Stimulated activated memory B cell treated with anti-CD40 and anti-IgM and Interleukin-4, amounts not matched to agents 10 μg/mL and 1 μg/mL and 100 μg/mL, for 72 hours (primary cell): ENCODE results near the gene IL18BP.

Experiments
- ATAC-seq: fragments of 150-1000 bp; cut with Tn5 transposase; 2 replicates; pipeline ENCODE4 v1.10.0; 2021
- H3K27ac Mint-ChIP-seq: one replicate; pipeline ENCODE4 v1.8.0; 2022; ENCODE audit warnings: mild to moderate bottlenecking, mixed read lengths
- H3K27me3 Mint-ChIP-seq: one replicate; pipeline ENCODE4 v1.8.0; 2022; ENCODE audit warnings: mixed read lengths
- H3K36me3 Mint-ChIP-seq: one replicate; pipeline ENCODE4 v1.8.0; 2022; ENCODE audit warnings: mixed read lengths
- H3K4me1 Mint-ChIP-seq: one replicate; pipeline ENCODE4 v1.8.0; 2022; ENCODE audit warnings: mixed read lengths
- H3K4me3 Mint-ChIP-seq: one replicate; pipeline ENCODE4 v1.8.0; 2022; ENCODE audit warnings: mild to moderate bottlenecking, moderate library complexity, mixed read lengths
- H3K9me3 Mint-ChIP-seq: one replicate; pipeline ENCODE4 v1.8.0; 2022; ENCODE audit warnings: mixed read lengths

Gene IL18BP

DNA sequence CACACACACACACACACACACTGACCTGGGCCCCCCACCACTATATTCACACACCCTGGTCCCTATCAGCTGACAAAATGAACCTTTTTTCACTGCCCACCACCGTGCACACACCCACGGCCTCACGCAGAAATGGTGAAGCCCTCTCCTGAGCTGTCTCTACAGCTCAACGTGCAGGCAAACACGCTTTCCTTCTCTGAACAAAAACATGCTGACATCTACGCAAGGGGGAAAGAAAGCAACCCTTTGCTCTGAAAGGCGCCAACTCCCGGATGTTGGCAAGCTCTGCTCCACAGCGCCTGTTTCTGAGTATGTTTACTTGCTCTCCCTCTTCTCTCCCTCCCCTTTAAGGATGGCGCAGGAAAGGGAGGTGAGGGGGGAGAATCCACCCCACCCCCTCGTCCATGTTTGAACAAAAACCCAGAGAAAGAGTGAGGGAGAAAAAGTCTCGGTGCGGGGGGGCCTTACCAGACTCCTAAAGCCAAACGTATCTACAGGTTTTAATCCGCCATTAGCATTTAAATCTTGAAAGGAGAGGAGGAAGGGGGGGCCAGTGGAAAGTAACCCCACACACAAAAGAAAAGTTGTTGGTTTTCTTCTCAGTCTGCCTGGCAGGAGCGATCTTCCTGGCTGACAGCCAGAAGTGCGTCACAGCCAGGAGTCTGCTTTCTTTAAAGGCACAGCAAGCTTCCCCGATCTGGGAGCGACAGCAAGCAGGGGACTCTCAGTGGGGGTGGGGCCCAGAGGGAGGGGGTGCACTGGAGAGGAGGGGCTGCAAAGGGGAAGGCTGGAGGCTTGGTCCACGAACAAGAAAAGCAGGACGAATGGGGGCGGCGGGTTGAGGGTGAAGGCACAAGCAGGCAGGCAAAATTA is 42.0 kb downstream of the IL18BP start:
- ATAC-seq, result peak; percentile 72
- Mint-ChIP-seq H3K4me1 (peaks cover 32% of the 10 kb centered on the region), H3K9me3 (no peaks in the 10 kb centered on the region), H3K36me3 (peaks cover 2% of the 10 kb centered on the region), H3K27ac (no peak overlapping the region), H3K27me3 (no peaks in the 10 kb centered on the region), H3K4me3 (no peak overlapping the region)

DNA sequence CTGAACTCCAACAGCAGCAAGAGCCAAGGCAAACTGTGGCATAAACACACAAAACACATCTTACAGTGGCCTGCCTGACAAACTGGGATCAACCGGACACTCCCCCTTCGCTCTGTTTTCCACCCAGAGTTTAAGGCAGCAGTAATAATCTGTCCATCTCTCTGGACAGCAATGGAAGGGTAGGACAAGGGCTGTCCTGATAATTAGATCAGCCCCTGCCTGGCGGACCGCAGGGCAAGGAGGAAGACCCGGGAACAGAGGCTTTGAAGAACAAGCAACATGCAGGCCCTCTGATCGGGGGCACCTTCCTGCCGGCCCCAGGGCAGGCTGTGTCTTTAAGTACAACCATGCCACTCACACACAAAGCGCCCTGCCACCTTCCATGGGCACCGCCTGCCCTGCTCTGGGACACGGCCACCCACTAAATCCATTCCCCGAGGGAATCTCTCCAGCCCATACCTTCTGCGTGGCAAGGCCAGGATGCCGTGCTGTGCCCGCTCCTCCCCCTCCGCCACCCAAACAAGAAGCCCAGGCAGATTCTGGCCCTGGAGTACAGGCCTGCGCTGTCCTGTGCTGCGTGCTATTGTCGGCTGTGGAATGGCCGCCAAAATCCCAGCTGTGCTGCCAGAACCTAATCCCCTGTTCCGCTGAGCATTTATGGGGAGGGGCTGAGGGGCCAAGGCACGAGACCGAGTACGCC is 42.8 kb downstream of the IL18BP start:
- no peaks in the 10 kb centered on the region for H3K9me3 Mint-ChIP-seq
- peak; percentile 61 for ATAC-seq
- peaks cover 5% of the 10 kb centered on the region for H3K36me3 Mint-ChIP-seq
- H3K27ac Mint-ChIP-seq, result no peak overlapping the region
- H3K4me3 Mint-ChIP-seq, result no peak overlapping the region
- H3K27me3 Mint-ChIP-seq, result no peaks in the 10 kb centered on the region
- H3K4me1 Mint-ChIP-seq, result peaks cover 37% of the 10 kb centered on the region

DNA sequence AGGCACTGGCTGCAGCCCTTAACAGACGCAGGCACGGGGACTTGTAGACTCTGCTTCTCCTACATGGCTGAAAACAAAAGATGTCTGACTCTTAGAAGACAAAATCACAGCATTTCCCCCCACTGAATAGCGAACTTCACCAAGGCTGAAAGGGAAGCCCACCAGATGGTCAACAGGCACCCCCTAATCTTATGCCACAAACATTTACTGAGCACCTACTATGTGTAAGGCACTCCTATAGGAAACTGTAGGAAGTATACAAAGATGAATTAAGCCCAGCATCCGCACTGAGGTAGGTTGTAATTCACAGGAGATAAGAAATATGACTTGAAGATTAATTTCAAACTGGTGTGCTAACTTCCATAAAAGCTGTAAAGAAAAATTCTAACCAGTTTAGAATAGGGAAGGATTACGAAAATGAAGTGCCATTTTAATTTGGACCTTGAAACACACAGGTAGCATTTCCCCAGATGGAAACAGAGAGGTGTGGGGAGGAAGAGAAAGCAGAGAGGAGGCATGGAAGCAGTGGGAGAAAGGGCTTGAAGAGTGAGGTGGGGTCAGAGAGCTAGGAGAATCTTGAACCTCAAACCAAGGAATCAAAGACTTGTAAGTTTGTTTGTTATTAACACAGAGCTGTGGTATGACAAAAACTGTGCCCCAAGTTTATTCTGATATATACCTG is 43.5 kb downstream of the IL18BP start:
- Mint-ChIP-seq H3K27ac (no peak overlapping the region), H3K4me1 (peaks cover 31% of the 10 kb centered on the region), H3K4me3 (no peak overlapping the region), H3K36me3 (peaks cover 7% of the 10 kb centered on the region), H3K27me3 (no peaks in the 10 kb centered on the region), H3K9me3 (no peaks in the 10 kb centered on the region)
- no peak for ATAC-seq

DNA sequence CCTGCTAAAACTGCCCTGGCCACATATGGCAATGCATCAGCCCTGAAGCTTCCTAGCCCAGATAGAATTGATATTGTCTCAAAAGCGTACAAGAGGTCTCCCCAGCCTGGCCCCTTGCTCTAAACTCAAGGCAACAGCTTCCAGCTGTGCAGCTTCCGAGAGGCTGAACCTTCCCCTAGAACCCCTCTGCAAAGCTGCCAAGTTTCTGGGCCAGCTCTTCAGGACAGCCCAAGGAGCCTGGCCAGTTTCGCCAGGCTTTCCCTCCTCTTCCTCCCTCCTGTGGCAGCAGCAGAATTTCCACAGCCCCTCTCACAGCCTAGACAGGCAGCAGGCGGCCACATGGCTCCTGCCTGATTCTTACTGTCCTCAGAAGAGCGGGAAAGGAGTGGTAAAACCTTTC is 47.1 kb downstream of the IL18BP start:
- no peaks in the 10 kb centered on the region for H3K27me3 Mint-ChIP-seq
- H3K4me3 Mint-ChIP-seq, result no peak overlapping the region
- peaks cover 7% of the 10 kb centered on the region for H3K36me3 Mint-ChIP-seq
- H3K4me1 Mint-ChIP-seq, result peaks cover 31% of the 10 kb centered on the region
- no peak overlapping the region for H3K27ac Mint-ChIP-seq
- no peak for ATAC-seq
- H3K9me3 Mint-ChIP-seq, result no peaks in the 10 kb centered on the region

DNA sequence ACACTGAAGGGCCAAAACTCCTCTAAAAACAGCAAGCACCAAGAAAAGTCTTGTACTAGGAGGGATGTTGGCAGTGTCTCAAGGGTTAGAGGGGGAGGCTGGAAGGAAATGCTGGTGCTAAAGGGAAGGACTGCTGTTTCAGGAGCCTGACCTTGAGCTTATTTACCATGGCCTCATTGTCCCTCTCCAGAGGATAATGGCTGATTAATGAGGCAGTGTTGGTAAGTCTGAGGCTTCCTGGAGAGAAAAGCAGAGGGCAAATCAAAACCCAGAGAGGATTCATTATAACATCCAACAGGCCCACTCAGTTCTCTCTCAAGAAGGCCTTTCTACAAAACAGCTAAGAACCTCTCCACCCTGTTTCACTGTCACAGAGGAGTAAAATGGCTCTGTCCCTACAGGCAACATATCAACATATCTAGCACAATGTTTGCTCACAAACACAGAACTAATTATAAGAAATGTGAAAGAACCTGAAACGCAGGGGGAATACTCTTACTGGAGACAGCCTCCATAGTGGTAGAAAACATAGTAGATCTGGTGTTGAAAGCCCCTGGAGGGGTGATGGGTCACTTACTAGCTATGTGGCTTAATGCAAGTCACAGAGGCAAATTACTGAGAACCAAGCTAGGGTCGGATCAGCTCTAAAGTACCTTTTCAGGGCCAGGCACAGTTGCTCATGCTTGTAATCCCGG is 50.2 kb downstream of the IL18BP start:
- H3K27me3 Mint-ChIP-seq, result no peaks in the 10 kb centered on the region
- no peak overlapping the region for H3K4me3 Mint-ChIP-seq
- H3K4me1 Mint-ChIP-seq, result peaks cover 11% of the 10 kb centered on the region
- H3K36me3 Mint-ChIP-seq, result peaks cover 16% of the 10 kb centered on the region
- no peaks in the 10 kb centered on the region for H3K9me3 Mint-ChIP-seq
- no peak overlapping the region for H3K27ac Mint-ChIP-seq
- no peak for ATAC-seq
